Neural progenitor cell (in vitro differentiated cells): ENCODE data around the gene PRKCA. TPM values are rescaled to one million over a fixed set of nuclear protein-coding genes. Genes with fewer than 3 reads are reported as not detected.
A peak's percentile ranks its signal among the peaks of the same experiment; 100 is the strongest.

Experiments
- DNase-seq: peaks from one replicate; pipeline ENCODE4 v3.0.0-alpha.2; 2016; ENCODE audit warnings: low spot score
- H2AFZ ChIP-seq: fragments of 200-600 bp; sonication (generic); replicated peaks from 2 replicates; pipeline ENCODE4 v1.6.1; 2016; ENCODE audit warnings: antibody characterized with exemption
- H3F3A ChIP-seq: fragments of 200-600 bp; sonication (generic); 2 replicates; pipeline ENCODE4 v1.6.1; 2016; ENCODE audit warnings: antibody characterized with exemption, low read depth
- H3K27ac ChIP-seq: fragments of 200-600 bp; sonication (generic); 2 replicates; pipeline ENCODE4 v1.5.1; 2016; ENCODE audit warnings: mild to moderate bottlenecking
- H3K27me3 ChIP-seq: fragments of 200-600 bp; sonication (generic); 2 replicates; pipeline ENCODE4 v1.6.1; 2016; ENCODE audit warnings: mild to moderate bottlenecking, moderate library complexity
- H3K36me3 ChIP-seq: fragments of 200-600 bp; sonication (generic); 2 replicates; pipeline ENCODE4 v1.5.1; 2016
- H3K4me1 ChIP-seq: fragments of 200-600 bp; sonication (generic); 2 replicates; pipeline ENCODE4 v1.6.1; 2016; ENCODE audit warnings: mixed run types
- H3K4me2 ChIP-seq: fragments of 200-600 bp; sonication (generic); 2 replicates; pipeline ENCODE4 v1.6.1; 2016
- H3K4me3 ChIP-seq: fragments of 200-600 bp; sonication (generic); 2 replicates; pipeline ENCODE4 v1.5.1; 2016
- H3K79me2 ChIP-seq: fragments of 200-600 bp; sonication (generic); 2 replicates; pipeline ENCODE4 v1.6.1; 2016; ENCODE audit warnings: low read depth
- H3K9ac ChIP-seq: fragments of 200-600 bp; sonication (generic); 2 replicates; pipeline ENCODE4 v1.6.1; 2016
- H3K9me3 ChIP-seq: fragments of 200-600 bp; sonication (generic); 2 replicates; pipeline ENCODE4 v1.5.1; 2016; ENCODE audit warnings: low read depth
- H4K20me1 ChIP-seq: fragments of 200-600 bp; sonication (generic); 2 replicates; pipeline ENCODE4 v1.6.1; 2016; ENCODE audit warnings: low read depth
- H3K27ac Mint-ChIP-seq: 3 replicates; pipeline ENCODE4 v1.8.0; 2021; ENCODE audit warnings: mixed read lengths
- H3K27me3 Mint-ChIP-seq: 2 replicates; pipeline ENCODE4 v1.8.0; 2022; ENCODE audit warnings: low read depth, mild to moderate bottlenecking, inconsistent platforms, moderate library complexity, mixed read lengths; ENCODE audit not compliant: insufficient read depth
- H3K36me3 Mint-ChIP-seq: 3 replicates; pipeline ENCODE4 v1.8.0; 2021; ENCODE audit warnings: mixed read lengths
- H3K4me1 Mint-ChIP-seq: 3 replicates; pipeline ENCODE4 v1.8.0; 2021; ENCODE audit warnings: mixed read lengths
- H3K4me3 Mint-ChIP-seq: 3 replicates; pipeline ENCODE4 v1.8.0; 2021; ENCODE audit warnings: mild to moderate bottlenecking, moderate library complexity, mixed read lengths
- H3K9me3 Mint-ChIP-seq: 3 replicates; pipeline ENCODE4 v1.8.0; 2020; ENCODE audit warnings: mixed read lengths
- EZH2 ChIP-seq: fragments of 200-600 bp; sonication (generic); IDR thresholded peaks from 2 replicates; pipeline ENCODE4 v1.6.1; 2017; ENCODE audit warnings: antibody characterized with exemption, mild to moderate bottlenecking, moderate library complexity
- EZH2phosphoT487 ChIP-seq: fragments of 200-600 bp; sonication (generic); IDR thresholded peaks from 2 replicates; pipeline ENCODE4 v1.6.1; 2017; ENCODE audit warnings: antibody characterized with exemption
- total RNA-seq: library from RNA; depleted of rRNA; stranded (reverse); fragments of >200 nt; gene quantifications from 2 replicates; pipeline ENCODE4 v1.2.3, GENCODE V29; 2015; ENCODE audit warnings: low replicate concordance
- TF ChIP-seq, protein P1 (sequence below): fragments of 200-600 bp; sonication (generic); IDR thresholded peaks from 2 replicates; pipeline ENCODE4 v1.5.1; 2017; ENCODE audit warnings: antibody characterized with exemption, mild to moderate bottlenecking

PRKCA gene
- total RNA-seq, 1 donor from 2014 or later = 2.1 TPM

DNA sequence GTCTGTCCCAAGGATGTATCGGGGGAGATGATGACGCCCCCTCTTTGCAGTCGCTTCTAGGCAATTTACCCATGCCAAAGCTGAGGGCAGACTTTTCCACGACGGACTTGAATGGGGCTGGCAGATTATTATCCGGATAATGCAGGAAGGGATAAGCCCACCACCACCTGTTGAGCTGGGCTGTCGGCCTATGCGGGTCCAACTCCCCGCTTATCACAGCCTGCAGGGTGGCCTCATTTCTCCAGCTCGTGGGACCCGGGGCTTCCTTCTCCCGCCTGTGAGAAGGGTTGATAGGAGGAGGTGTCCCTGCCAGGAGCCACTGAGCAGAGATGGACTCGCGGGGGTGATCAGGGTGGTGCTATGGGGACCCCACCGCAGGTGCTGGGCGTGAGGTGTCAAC is 533.1 kb downstream of the PRKCA start:
- H3K27ac Mint-ChIP-seq = no peak overlapping the region
- Histone ChIP-seq H3K4me2 (peak overlapping the region; percentile 74), H3K4me3 (peak overlapping the region; percentile 40), H3K27me3 (peaks cover 55% of the 10 kb centered on the region), H4K20me1 (peaks cover 23% of the 10 kb centered on the region), H2AFZ (no peak overlapping the region), H3K79me2 (no peaks in the 10 kb centered on the region), H3K27ac (no peak overlapping the region), H3K4me1 (peaks cover 5% of the 10 kb centered on the region), H3K9ac (no peak overlapping the region), H3K9me3 (no peaks in the 10 kb centered on the region), H3K36me3 (no peaks in the 10 kb centered on the region), H3F3A (peaks cover 2% of the 10 kb centered on the region)
- peak overlapping the region; percentile 69 for H3K4me3 Mint-ChIP-seq
- peaks cover 31% of the 10 kb centered on the region for H3K4me1 Mint-ChIP-seq
- TF ChIP-seq EZH2phosphoT487 (no peak), EZH2 (no peak)
- TF ChIP-seq, protein P1, sequence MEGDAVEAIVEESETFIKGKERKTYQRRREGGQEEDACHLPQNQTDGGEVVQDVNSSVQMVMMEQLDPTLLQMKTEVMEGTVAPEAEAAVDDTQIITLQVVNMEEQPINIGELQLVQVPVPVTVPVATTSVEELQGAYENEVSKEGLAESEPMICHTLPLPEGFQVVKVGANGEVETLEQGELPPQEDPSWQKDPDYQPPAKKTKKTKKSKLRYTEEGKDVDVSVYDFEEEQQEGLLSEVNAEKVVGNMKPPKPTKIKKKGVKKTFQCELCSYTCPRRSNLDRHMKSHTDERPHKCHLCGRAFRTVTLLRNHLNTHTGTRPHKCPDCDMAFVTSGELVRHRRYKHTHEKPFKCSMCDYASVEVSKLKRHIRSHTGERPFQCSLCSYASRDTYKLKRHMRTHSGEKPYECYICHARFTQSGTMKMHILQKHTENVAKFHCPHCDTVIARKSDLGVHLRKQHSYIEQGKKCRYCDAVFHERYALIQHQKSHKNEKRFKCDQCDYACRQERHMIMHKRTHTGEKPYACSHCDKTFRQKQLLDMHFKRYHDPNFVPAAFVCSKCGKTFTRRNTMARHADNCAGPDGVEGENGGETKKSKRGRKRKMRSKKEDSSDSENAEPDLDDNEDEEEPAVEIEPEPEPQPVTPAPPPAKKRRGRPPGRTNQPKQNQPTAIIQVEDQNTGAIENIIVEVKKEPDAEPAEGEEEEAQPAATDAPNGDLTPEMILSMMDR = no peak
- no peaks in the 10 kb centered on the region for H3K36me3 Mint-ChIP-seq
- DNase-seq = peak; percentile 13
- no peaks in the 10 kb centered on the region for H3K9me3 Mint-ChIP-seq
- peaks cover 45% of the 10 kb centered on the region for H3K27me3 Mint-ChIP-seq

DNA sequence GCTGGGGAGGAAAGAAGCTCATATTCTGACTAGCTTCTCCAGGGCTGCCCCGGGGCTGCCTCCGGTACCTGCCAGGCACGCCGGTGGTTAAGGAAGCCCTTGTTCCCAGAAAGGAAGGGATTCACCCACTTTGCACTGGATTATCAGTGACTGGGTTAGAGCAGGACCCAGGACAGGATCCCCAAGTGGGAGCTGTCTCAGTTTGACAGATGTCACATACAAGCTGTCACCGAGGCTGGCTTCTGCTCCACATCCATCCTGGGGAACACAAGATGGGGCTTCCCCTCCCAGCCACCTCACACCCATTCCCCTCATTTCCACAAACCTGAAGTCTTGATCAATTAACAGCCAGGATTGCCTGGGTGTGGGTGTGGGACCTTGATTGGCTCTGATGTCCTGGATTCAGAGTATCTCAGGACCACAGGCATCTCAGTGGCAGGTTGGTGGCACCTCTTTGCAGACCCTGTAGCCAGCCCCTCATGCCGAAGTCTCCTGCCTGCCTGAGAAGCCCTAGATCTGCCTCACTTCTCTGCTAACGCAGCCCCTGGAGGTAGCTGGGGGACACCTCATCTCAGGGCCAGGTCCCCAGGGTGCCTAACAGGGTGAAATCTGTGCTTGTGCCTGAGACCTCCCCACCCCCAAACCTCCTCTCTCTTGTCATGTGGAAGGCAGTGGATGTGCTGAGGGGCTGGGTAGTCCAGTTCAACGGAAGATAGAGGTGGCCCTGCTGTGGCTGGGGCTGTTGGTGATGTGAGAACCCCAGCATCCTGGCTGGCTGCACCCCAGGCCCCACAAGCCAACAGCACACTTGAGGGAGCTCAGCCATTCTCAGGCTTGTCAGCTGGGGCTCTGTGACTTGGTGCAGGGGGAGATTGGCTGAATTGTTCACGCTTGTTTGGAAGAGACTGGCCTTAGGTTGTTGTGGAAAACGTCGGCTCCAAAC is 533.9 kb downstream of the PRKCA start:
- Histone ChIP-seq H3K9ac (no peak overlapping the region), H3K79me2 (no peaks in the 10 kb centered on the region), H3K27ac (no peak overlapping the region), H3K27me3 (peaks cover 55% of the 10 kb centered on the region), H4K20me1 (peaks cover 17% of the 10 kb centered on the region), H2AFZ (no peak overlapping the region), H3K4me3 (no peak overlapping the region), H3K36me3 (no peaks in the 10 kb centered on the region), H3K4me1 (peaks cover 3% of the 10 kb centered on the region), H3K9me3 (no peaks in the 10 kb centered on the region), H3F3A (no peaks in the 10 kb centered on the region), H3K4me2 (no peak overlapping the region)
- TF ChIP-seq EZH2 = no peak
- TF ChIP-seq, protein P1 = no peak
- TF ChIP-seq EZH2phosphoT487 = no peak
- DNase-seq = no peak
- H3K4me3 Mint-ChIP-seq = peak overlapping the region; percentile 36
- no peaks in the 10 kb centered on the region for H3K36me3 Mint-ChIP-seq
- H3K27me3 Mint-ChIP-seq = peaks cover 43% of the 10 kb centered on the region
- peaks cover 25% of the 10 kb centered on the region for H3K4me1 Mint-ChIP-seq
- H3K9me3 Mint-ChIP-seq = no peaks in the 10 kb centered on the region
- no peak overlapping the region for H3K27ac Mint-ChIP-seq

DNA sequence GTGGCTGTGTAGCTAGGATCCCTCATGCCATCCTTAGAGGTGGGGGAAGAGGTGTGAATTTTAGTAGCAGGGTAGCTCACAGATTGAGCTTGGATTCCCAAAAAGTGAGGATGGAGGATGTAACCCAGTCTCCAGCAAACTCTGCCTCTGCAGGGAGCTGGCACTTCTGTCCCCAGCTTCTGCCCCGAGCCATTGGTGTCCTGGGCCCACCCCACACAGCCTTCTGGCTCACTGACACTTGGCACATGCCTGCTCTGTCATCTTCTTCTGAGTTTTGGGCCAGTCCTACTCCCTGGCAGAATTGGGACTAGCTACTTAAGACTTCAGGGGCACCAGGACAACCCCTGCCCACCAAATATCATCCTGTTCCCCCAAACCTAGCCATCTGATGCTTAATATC is 534.8 kb downstream of the PRKCA start:
- H3K9me3 Mint-ChIP-seq = no peaks in the 10 kb centered on the region
- no peak overlapping the region for H3K4me2 ChIP-seq
- H3K79me2 ChIP-seq = no peaks in the 10 kb centered on the region
- H3K27me3 ChIP-seq = peaks cover 47% of the 10 kb centered on the region
- TF ChIP-seq EZH2 (no peak), EZH2phosphoT487 (no peak)
- TF ChIP-seq, protein P1 = no peak
- no peaks in the 10 kb centered on the region for H3K36me3 ChIP-seq
- DNase-seq = no peak
- peaks cover 3% of the 10 kb centered on the region for H3K4me1 ChIP-seq
- no peaks in the 10 kb centered on the region for H3K36me3 Mint-ChIP-seq
- H3K27ac ChIP-seq = no peak overlapping the region
- H3K4me3 ChIP-seq = no peak overlapping the region
- no peak overlapping the region for H3K4me3 Mint-ChIP-seq
- H3K9ac ChIP-seq = no peak overlapping the region
- H4K20me1 ChIP-seq = peaks cover 15% of the 10 kb centered on the region
- no peaks in the 10 kb centered on the region for H3F3A ChIP-seq
- H2AFZ ChIP-seq = no peak overlapping the region
- peaks cover 18% of the 10 kb centered on the region for H3K4me1 Mint-ChIP-seq
- peaks cover 37% of the 10 kb centered on the region for H3K27me3 Mint-ChIP-seq
- H3K9me3 ChIP-seq = no peaks in the 10 kb centered on the region
- H3K27ac Mint-ChIP-seq = no peak overlapping the region
